Measurements from ENCODE around the gene MAD1L1. TPM values are rescaled to one million over a fixed set of nuclear protein-coding genes. Genes with fewer than 3 reads are reported as not detected.

Gene MAD1L1
- total and polyA plus RNA-seq, 2 donors (not counting 3 experiments of a cell fraction or from before 2014, with no cell fraction given) = 34.1 to 42.3 TPM

DNA sequence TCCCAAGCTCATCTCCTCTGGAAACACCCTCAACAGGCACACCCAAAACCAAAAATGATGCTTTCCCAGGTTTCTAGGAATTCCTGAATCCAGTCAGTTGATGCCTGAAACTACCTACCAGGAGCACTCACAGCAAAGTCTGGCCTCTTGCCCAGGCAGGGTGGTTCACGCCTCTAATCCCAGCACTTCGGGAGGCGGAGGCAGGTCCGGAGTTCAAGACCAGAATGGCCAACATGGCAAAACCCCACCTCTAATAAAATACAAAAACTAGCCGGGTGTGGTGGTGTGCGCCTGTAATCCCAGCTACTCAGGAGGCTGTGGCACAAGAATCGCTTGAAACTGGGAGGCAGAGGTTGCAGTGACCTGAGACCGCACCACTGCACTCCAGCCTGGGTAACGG is 1.9 kb downstream of the MAD1L1 start:
- H4K20me1 ChIP-seq (replicated peaks; ENCODE audit: control insufficient read depth, extremely low read depth, insufficient read depth, low read length) = no peaks in the 10 kb centered on the region

More for the DNA sequence above, 1.9 kb downstream of the MAD1L1 start:
- no peak for DNase-seq (ENCODE audit: low read depth, low spot score)
- Histone ChIP-seq H3K79me2 (ENCODE audit: control insufficient read depth, insufficient read depth, low read length) (peaks cover 25% of the 10 kb centered on the region), H3K27ac (ENCODE audit: insufficient read depth, low read depth, low read length) (no peak overlapping the region), H3K9ac (replicated peaks; ENCODE audit: extremely low read depth, insufficient read depth, low read length) (no peak overlapping the region), H3K9me1 (replicated peaks; ENCODE audit: control insufficient read depth, extremely low read depth, insufficient read depth, low read length) (no peaks in the 10 kb centered on the region), H3K4me3 (replicated peaks in 1 of 3; ENCODE audit: insufficient read depth in 1 of 3, low read depth in 1 of 3, low read length in 3 of 3) (no peak overlapping the region), H2AFZ (ENCODE audit: low read depth, low read length) (no peak overlapping the region), H3K4me1 (ENCODE audit: control insufficient read depth, extremely low read depth, insufficient read depth, low read length) (peaks cover 22% of the 10 kb centered on the region), H3K4me2 (ENCODE audit: insufficient read depth, low read length) (no peak overlapping the region), H3K36me3 (ENCODE audit: control insufficient read depth in 2 of 2, extremely low read depth in 1 of 2, insufficient read depth in 2 of 2, low read length in 2 of 2) (peaks cover 6 to 10% of the 10 kb centered on the region in 2 experiments), H3K9me3 (replicated peaks; ENCODE audit: control insufficient read depth, insufficient read depth, low read length) (no peaks in the 10 kb centered on the region), H3K27me3 (ENCODE audit: control insufficient read depth in 2 of 2, insufficient read depth in 2 of 2, low read length in 2 of 2) (no peaks in the 10 kb centered on the region)
- FAIRE-seq = no peak
- BruUV-seq (replicated peaks) = no TSS peak
- CTCF ChIA-PET = interaction anchor here (3.1 kb wide), 1 partner anchor 117 kb away, joined by 16 read pairs; no protein-coding TSS in a partner anchor
- POLR2A ChIA-PET = no interaction called here
- dilution Hi-C loops (cut with MboI; ENCODE audit: extremely low pct_ligation_motif_present, low sequenced_read_pairs) (no loop called here), intact Hi-C loops (cut with micrococcal nuclease) (no loop called here)
- TF ChIP-seq, protein P1, sequence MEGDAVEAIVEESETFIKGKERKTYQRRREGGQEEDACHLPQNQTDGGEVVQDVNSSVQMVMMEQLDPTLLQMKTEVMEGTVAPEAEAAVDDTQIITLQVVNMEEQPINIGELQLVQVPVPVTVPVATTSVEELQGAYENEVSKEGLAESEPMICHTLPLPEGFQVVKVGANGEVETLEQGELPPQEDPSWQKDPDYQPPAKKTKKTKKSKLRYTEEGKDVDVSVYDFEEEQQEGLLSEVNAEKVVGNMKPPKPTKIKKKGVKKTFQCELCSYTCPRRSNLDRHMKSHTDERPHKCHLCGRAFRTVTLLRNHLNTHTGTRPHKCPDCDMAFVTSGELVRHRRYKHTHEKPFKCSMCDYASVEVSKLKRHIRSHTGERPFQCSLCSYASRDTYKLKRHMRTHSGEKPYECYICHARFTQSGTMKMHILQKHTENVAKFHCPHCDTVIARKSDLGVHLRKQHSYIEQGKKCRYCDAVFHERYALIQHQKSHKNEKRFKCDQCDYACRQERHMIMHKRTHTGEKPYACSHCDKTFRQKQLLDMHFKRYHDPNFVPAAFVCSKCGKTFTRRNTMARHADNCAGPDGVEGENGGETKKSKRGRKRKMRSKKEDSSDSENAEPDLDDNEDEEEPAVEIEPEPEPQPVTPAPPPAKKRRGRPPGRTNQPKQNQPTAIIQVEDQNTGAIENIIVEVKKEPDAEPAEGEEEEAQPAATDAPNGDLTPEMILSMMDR (IDR thresholded peaks at IDR 0.05; ENCODE audit: extremely low read depth in 1 of 2, insufficient read depth in 1 of 2, low read depth in 1 of 2, low read length in 2 of 2) = no peak
- no peak for TF ChIP-seq JUN (IDR thresholded peaks at IDR 0.05; ENCODE audit: borderline replicate concordance, insufficient read depth, insufficient read length, low read depth)
- no peak for TF ChIP-seq GATA2 (IDR thresholded peaks at IDR 0.05; ENCODE audit: insufficient read depth, insufficient read length, low read depth, low read length)
- TF ChIP-seq POLR2A (IDR thresholded peaks at IDR 0.05; ENCODE audit: low read depth, low read length) = no peak
- TF ChIP-seq, protein P2, sequence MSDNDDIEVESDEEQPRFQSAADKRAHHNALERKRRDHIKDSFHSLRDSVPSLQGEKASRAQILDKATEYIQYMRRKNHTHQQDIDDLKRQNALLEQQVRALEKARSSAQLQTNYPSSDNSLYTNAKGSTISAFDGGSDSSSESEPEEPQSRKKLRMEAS (IDR thresholded peaks at IDR 0.05; ENCODE audit: insufficient read depth, insufficient read length) = no peak
- no peak for TF ChIP-seq POLR2AphosphoS5 (IDR thresholded peaks at IDR 0.05; ENCODE audit: insufficient read depth, low read depth, low read length)
- no peak for TF ChIP-seq FOS (IDR thresholded peaks at IDR 0.05; ENCODE audit: borderline replicate concordance, insufficient read depth, low read length)
- no peak for TF ChIP-seq MYC (IDR thresholded peaks at IDR 0.05; ENCODE audit: low read depth, low read length)
- no peak for TF ChIP-seq EZH2 (IDR thresholded peaks at IDR 0.05; ENCODE audit: borderline replicate concordance, low read depth, low read length, severe bottlenecking)
